ENCODE data around the gene CYB5R4. TPM values are rescaled to one million over a fixed set of nuclear protein-coding genes. Genes with fewer than 3 reads are reported as not detected.

Gene CYB5R4
- total RNA-seq, 1 donor from 2014 or later: 14.6 TPM

- H3K9me3 Mint-ChIP-seq: peaks cover 10% of the 10 kb centered on the region
- H3K27me3 Mint-ChIP-seq (ENCODE audit: low read depth): no peaks in the 10 kb centered on the region
- no peak overlapping the region for H3K27ac Mint-ChIP-seq (ENCODE audit: unreplicated experiment)
- DNase-seq (ENCODE audit: low read depth, low spot score): no peak
- H3K36me3 Mint-ChIP-seq (ENCODE audit: low read depth): peaks cover 38% of the 10 kb centered on the region
- H3K4me3 Mint-ChIP-seq: no peak overlapping the region
- TF ChIP-seq CTCF (conservative IDR thresholded peaks at IDR 0.05): no peak
- H3K4me1 Mint-ChIP-seq: peaks cover 4% of the 10 kb centered on the region
Observed at GRCh38 chr6:83867043-83867442, 7.6 kb downstream of the CYB5R4 start.

- Mint-ChIP-seq H3K27me3 (ENCODE audit: low read depth) (no peaks in the 10 kb centered on the region), H3K4me1 (peaks cover 4% of the 10 kb centered on the region), H3K4me3 (no peak overlapping the region), H3K36me3 (ENCODE audit: low read depth) (peaks cover 38% of the 10 kb centered on the region), H3K9me3 (peaks cover 10% of the 10 kb centered on the region), H3K27ac (ENCODE audit: unreplicated experiment) (no peak overlapping the region)
- peak; percentile 3 for DNase-seq (ENCODE audit: low read depth, low spot score)
- TF ChIP-seq CTCF (conservative IDR thresholded peaks at IDR 0.05): no peak
Observed at GRCh38 chr6:83867527-83868161, 8.2 kb downstream of the CYB5R4 start.

GRCh38 chr6:83868639-83869038 lies 9.2 kb downstream of the CYB5R4 start:
- H3K4me3 Mint-ChIP-seq: no peak overlapping the region
- H3K27me3 Mint-ChIP-seq (ENCODE audit: low read depth): no peaks in the 10 kb centered on the region
- peaks cover 10% of the 10 kb centered on the region for H3K9me3 Mint-ChIP-seq
- no peak for TF ChIP-seq CTCF (conservative IDR thresholded peaks at IDR 0.05)
- H3K36me3 Mint-ChIP-seq (ENCODE audit: low read depth): peaks cover 38% of the 10 kb centered on the region
- no peak overlapping the region for H3K27ac Mint-ChIP-seq (ENCODE audit: unreplicated experiment)
- H3K4me1 Mint-ChIP-seq: peaks cover 6% of the 10 kb centered on the region
- no peak for DNase-seq (ENCODE audit: low read depth, low spot score)

- H3K4me1 Mint-ChIP-seq: peaks cover 13% of the 10 kb centered on the region
- no peak overlapping the region for H3K27ac Mint-ChIP-seq (ENCODE audit: unreplicated experiment)
- peaks cover 10% of the 10 kb centered on the region for H3K9me3 Mint-ChIP-seq
- peaks cover 32% of the 10 kb centered on the region for H3K36me3 Mint-ChIP-seq (ENCODE audit: low read depth)
- no peaks in the 10 kb centered on the region for H3K27me3 Mint-ChIP-seq (ENCODE audit: low read depth)
- DNase-seq (ENCODE audit: low read depth, low spot score): no peak
- H3K4me3 Mint-ChIP-seq: no peak overlapping the region
- TF ChIP-seq CTCF (conservative IDR thresholded peaks at IDR 0.05): no peak
Observed at GRCh38 chr6:83870649-83871048, 11.2 kb downstream of the CYB5R4 start.

GRCh38 chr6:83872386-83873118 lies 13.1 kb downstream of the CYB5R4 start:
- peaks cover 3% of the 10 kb centered on the region for H3K9me3 Mint-ChIP-seq
- H3K27me3 Mint-ChIP-seq (ENCODE audit: low read depth): no peaks in the 10 kb centered on the region
- peaks cover 17% of the 10 kb centered on the region for H3K36me3 Mint-ChIP-seq (ENCODE audit: low read depth)
- H3K4me3 Mint-ChIP-seq: no peak overlapping the region
- DNase-seq (ENCODE audit: low read depth, low spot score): no peak
- peaks cover 19% of the 10 kb centered on the region for H3K4me1 Mint-ChIP-seq
- no peak for TF ChIP-seq CTCF (conservative IDR thresholded peaks at IDR 0.05)
- H3K27ac Mint-ChIP-seq (ENCODE audit: unreplicated experiment): no peak overlapping the region

Data from neural crest cell (in vitro differentiated cells).